GM21526 (cell line): ENCODE results near the gene NPM1.
"Not testable (repeated sequence)": the region's sequence is repeated elsewhere in the genome, so short reads cannot be mapped to it uniquely, and the experiment has no call there.

Experiments
- ATAC-seq: cut with Tn5 transposase; IDR thresholded peaks from one replicate; pipeline ENCODE4 v1.9.1; 2021; ENCODE audit warnings: moderate library complexity; ENCODE audit not compliant: unreplicated experiment, low FRiP score

NPM1 gene

DNA sequence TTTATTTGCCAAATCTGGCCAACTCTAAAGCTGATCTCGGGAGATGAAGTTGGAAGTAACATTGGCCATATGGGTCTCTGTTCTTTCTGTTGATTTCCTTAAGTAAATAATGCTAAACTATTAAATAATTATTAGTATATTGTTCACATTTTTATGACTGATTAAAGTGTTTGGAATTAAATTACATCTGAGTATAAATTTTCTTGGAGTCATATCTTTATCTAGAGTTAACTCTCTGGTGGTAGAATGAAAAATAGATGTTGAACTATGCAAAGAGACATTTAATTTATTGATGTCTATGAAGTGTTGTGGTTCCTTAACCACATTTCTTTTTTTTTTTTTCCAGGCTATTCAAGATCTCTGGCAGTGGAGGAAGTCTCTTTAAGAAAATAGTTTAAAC is 22.5 kb downstream of the NPM1 start:
- no peak for ATAC-seq

DNA sequence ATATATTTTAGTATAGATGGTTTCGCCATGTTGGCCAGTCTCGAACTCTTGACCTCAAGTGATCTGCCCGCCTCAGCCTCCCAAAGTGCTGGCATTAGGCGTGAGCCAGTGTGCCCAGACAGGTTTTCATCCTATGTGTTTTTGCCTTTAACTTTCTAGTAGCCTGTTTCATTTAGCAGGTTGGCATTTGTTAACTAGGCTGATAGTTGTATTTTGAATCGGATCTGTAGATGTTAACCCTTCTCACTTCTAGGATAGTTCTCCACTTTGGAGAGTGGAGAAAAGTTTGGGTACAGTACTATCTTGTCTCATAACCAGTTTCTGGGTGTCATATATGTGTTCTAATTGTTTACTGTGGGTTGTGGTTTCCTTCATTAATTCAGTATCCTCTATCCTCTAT is 24.5 kb downstream of the NPM1 start:
- no peak for ATAC-seq

DNA sequence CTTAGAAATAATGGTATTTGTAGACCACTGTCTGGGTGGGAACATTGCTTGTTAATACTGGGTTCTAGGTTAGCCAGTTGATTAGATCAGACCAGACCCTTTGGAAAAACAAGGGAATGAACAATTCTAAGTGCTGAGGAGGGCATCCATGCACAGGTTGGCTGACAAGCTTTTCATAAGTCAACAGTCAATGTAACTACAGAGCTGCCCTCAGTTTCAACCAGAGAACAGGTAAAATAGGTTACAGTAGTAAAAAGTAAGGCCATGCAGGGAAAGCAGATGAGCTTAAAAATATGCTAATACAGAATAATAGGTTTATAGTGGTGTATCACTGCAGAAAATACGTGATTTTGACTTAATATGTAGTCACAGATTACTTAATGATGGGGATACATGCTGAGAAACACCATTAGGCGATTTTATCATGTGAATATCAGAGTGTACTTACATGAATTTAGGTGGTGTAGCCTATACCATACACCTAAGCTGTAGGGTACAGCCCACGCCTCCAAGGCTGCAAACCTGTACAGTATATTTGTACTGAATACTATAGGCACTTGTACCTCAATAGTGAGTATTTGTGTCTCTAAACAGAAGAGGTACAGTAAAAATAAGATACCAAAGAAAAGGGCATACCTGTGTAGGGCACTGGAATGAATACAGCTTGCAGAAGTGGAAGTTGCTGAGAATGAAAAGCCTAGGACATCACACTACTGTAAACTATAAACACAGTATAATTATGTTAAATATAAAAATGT is 25.7 kb downstream of the NPM1 start:
- ATAC-seq: no peak

GRCh38 chr5:171413993-171414392 is 26.3 kb downstream of the NPM1 start:
- not testable (repeated sequence) for ATAC-seq

DNA sequence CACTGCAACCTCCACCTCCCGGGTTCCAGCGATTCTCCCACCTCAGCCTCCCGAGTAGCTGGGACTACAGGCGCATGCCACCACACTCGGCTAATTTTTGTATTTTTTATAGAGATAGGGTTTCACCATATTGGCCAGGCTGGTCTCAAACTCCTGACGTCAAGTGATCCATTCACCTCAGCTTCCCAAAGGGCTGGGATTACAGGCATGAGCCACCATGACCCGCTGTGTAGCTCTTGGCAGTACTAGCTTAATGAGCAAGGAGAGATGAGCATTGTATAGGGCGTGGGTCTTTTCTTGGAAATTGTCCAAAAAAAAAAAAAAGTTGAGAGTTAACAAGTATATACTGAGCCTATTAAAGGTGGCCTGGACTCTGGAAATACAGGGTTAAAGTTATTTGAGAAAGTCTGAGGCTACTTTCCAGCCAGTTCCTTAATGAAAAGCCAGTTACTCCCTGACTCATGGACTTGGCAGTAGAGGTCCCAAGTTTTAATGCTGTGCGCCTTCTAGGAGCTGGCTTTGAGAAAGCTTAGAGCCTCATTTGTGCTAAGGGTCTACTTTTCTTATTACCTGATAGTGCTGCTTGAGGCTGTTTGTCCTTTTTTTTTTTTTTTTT is 27.6 kb downstream of the NPM1 start:
- no peak for ATAC-seq

DNA sequence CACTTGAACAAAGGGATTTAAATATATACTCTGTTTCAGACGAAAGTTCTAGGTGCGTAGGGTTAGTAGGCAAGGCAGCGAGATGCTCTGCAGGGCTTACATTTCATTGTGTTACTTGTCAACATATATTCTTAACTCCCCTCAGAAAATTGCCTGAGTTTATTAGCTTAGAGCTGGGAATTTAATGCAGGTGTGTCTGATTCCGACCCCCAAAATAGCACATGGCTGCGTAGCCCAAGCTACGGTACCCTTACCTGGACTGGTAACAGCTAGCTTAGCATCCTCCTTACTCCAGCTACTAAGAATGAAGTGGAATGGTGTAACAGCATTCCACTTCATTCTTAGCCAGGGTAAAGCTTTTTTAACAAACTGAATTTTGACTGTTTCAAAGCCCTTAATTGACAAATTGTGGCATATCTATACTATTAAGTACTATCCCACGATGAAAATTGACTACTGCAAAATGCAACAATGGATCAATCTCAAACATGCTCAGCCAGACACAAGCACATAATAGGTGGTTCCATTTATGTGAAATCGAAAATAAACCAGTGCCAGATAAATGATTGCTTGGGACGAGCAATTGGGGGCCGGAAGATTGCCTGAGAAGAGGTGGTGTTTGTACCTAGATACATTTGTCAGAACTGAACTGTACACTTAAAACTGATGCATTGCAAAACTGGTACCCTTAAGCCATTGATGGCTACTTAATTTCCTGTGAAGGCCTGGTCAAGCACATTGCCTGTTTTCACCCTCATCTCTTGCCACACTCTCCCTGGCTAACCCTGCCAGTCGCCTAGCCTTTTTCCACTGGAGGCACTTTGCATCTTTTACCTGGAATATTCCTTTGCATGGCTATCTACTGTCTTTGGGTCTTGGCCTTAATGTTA is 28.8 kb downstream of the NPM1 start:
- ATAC-seq: no peak

GRCh38 chr5:171418316-171418981 is 30.8 kb downstream of the NPM1 start:
- peak; percentile 63 for ATAC-seq

- no peak for ATAC-seq
Observed at GRCh38 chr5:171418982-171419687, 31.5 kb downstream of the NPM1 start, which contains the start of gene FGF18. Gene FGF18, plus strand, starts transcription at chr5:171419647. Its CDS starts 553 bp downstream, at chr5:171420200.

DNA sequence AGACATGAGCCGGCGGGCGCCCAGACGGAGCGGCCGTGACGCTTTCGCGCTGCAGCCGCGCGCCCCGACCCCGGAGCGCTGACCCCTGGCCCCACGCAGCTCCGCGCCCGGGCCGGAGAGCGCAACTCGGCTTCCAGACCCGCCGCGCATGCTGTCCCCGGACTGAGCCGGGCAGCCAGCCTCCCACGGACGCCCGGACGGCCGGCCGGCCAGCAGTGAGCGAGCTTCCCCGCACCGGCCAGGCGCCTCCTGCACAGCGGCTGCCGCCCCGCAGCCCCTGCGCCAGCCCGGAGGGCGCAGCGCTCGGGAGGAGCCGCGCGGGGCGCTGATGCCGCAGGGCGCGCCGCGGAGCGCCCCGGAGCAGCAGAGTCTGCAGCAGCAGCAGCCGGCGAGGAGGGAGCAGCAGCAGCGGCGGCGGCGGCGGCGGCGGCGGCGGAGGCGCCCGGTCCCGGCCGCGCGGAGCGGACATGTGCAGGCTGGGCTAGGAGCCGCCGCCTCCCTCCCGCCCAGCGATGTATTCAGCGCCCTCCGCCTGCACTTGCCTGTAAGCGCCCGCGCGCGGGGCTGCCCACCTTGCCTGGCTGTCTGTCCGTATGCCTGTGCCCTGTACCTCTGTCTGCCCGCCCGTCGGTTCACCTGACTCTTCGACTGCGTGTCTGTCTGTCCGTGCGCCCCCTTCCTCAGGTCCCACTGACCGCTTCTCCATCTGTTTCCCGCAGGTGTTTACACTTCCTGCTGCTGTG is 32.2 kb downstream of the NPM1 start:
- ATAC-seq: no peak

DNA sequence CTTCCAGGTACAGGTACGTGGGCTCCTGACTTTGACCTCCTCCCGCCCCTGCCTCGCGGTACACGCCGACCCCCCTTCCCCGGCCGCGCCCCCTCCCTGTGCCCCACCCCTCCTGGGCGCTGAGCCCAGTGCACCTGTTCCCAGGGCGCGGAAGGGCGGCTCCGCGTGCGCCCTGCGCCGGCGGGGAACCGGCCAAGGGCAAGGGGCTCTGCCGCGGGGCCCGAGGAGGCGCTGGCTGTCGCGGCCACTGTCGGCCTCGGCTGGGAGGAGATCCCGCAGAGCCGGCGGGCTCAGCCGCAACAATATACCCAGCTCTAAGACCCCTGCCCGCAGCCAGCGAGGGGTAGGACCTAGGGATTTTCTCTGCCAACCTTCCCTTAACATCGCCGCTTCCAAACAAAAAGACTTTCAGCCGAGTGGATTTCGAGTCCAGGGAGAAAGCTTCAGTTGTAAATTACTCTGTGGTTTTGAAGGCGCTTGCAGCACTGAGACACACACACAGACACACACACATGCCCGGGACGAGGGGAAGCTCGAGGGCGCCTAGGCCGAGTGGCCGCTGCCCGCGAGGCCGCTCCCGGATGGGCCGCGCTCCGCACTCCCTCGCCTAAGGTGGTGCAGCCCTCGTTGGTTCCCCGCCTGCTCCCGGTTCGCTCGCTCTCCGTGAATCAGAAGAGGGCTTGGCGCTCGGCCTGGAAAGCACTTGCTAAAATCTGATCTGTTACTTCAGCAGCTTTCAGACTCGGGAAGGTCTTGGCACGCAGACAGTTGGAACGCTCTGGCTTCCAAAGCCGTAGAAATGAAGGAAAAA is 33.0 kb downstream of the NPM1 start:
- ATAC-seq: no peak

- ATAC-seq: no peak
Observed at GRCh38 chr5:171421331-171422262, 33.9 kb downstream of the NPM1 start.

DNA sequence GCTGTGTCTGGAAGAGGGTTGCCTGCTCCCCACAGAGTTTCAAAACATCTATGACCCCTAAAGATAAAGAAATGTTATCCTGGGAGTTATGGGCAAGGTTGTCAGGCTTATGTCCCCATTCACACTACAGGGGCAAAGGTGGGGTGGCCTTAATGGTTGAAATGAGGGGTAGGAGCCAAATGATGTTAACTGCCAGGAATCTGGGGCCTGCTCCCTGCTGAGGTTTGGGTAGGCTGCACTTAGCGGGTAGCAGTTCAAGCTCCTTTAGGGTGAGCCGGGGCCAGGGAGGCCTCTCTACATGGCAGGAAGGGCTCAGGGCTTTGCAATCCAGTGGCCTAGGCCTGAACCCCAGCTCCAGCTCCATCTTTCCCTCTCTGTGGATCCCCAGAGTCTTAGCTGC is 34.8 kb downstream of the NPM1 start:
- ATAC-seq: no peak

DNA sequence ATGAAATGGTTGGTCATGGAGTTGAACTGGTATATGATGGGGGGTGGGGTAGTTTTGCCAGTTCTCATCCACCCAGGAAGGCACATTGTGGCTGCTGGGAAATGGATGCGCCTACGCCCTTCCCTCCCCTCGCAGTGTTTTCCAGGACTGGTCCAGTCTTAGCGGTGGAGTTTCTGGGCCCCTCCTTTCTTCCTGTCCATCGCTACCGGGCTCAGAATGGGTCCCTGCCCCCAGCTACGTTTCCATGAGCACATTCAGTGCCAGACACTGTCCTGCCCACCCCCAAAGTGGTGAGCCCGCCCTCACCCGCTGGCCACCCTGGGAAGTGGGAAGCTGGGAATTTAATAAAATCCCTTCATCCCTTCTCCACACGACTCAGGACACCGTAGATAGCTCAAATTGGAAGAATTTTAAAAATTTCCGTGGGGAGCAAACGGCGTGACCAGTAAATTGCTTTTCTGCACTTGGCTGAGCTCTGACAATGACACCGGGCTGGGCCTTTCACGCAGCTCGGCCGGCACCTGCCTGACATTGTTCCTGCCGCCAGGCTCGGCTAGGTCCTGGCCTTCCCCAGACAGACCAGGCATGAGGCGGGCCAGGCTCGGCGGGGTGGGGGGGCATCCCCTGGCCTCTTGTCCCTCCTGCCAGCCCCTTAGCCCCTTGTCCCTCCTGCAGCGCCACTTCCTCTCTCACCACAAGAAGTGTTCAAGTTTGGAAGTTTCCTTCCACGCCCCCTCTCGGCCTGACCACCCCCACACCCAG is 35.4 kb downstream of the NPM1 start:
- ATAC-seq: no peak

GRCh38 chr5:171424726-171425125 is 37.1 kb downstream of the NPM1 start:
- no peak for ATAC-seq

GRCh38 chr5:171425596-171426244 is 38.1 kb downstream of the NPM1 start:
- no peak for ATAC-seq

DNA sequence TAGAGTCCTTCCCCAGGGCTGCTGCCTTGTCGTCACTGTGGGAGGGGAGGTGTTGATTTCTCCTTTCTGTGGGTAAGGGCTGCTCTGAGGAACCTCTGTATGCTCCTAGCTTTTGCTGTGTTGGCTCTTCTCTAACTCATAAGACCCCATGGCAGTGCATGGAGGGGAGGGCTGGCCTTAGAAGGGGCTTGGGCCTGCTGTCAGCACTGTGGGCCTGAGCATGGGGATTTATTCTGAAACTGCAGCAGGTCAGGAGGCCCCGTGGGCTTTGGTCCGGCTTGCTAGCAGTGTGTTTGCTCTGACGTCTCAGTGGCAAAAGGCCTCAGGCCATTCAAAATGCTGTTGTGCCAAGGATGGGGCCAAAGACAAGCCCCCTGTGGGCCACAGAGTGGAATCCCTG is 38.6 kb downstream of the NPM1 start:
- no peak for ATAC-seq
